GM21723 (cell line): ENCODE data around the gene TIGD7.
"Not testable (repeated sequence)": the region's sequence is repeated elsewhere in the genome, so short reads cannot be mapped to it uniquely, and the experiment has no call there.

Experiments used
- ATAC-seq: cut with Tn5 transposase; IDR thresholded peaks from one replicate; pipeline ENCODE4 v1.9.1; 2021; ENCODE audit warnings: mild to moderate bottlenecking, moderate library complexity; ENCODE audit not compliant: unreplicated experiment

Gene TIGD7

GRCh38 chr16:3282730-3283542, 22.3 kb downstream of the TIGD7 start, which contains the start of gene ZNF263:
ZNF263 (plus strand) TSS chr16:3283491; CDS start chr16:3283819, 328 bp downstream.
- peak; percentile 84 for ATAC-seq

GRCh38 chr16:3282103-3282729, 23.0 kb downstream of the TIGD7 start:
- peak; percentile 33 for ATAC-seq

DNA sequence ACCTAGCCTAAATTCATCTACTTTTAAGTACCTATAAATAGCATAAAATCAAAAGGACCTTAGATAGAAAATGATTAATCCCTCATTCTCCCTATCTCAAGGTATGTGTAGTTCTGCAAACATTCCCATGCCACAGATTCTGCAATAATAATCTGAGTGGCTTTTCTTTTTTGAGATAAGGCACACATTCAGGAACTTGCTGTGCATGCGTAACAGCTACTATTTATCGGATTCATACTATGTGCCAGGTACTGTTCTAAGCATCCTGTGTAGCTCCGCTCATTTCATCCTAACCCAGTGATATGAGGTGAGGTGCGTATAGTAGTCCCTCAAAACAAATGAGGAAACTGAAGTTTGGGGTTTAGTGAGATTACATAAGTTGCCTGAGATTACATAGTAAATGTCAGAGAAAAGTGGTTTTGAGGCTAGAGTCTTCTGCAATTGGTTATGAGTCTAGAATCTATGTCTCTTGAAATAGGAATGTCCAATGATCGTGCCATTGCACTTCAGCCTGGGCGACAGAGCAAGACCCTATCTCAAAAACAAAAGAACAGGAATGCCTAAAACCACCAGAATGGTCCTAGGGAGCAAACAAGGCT, 23.9 kb downstream of the TIGD7 start:
- no peak for ATAC-seq

GRCh38 chr16:3276679-3277078, 28.6 kb downstream of the TIGD7 start:
- ATAC-seq = no peak

GRCh38 chr16:3274947-3275346, 30.3 kb downstream of the TIGD7 start:
- ATAC-seq = no peak

GRCh38 chr16:3274490-3274889, 30.7 kb downstream of the TIGD7 start:
- ATAC-seq = no peak

GRCh38 chr16:3271281-3271680, 33.9 kb downstream of the TIGD7 start:
- ATAC-seq = not testable (repeated sequence)

DNA sequence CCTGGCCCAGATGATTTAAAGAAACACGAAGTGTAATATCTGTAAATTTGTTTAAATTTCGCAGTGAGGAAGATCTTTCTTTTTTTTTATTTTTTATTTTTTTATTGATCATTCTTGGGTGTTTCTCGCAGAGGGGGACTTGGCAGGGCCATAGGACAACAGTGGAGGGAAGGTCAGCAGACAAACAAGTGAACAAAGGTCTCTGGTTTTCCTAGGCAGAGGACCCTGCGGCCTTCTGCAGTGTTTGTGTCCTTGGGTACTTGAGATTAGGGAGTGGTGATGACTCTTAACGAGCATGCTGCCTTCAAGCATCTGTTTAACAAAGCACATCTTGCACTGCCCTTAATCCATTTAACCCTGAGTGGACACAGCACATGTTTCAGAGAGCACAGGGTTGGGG, 34.5 kb downstream of the TIGD7 start:
- ATAC-seq = not testable (repeated sequence)

DNA sequence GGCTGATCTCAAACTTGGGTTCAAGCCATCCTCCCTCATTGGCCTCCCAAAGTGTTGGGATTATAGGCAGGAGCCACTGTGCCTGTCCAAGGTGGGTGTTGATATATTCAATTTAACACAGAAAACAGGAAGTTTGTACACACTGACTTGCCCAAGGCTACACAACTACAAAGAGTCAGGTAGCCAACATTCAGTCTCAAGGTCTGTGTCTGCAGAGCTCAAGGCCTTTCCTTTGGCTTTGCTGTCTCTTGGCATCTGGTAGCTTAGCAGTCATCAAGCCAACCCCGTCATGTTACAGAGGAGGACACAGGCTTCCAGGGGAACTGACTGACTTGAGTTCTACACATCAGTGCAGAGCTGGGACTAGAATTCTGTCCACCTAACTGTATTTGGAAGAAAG, 36.9 kb downstream of the TIGD7 start:
- ATAC-seq = no peak

DNA sequence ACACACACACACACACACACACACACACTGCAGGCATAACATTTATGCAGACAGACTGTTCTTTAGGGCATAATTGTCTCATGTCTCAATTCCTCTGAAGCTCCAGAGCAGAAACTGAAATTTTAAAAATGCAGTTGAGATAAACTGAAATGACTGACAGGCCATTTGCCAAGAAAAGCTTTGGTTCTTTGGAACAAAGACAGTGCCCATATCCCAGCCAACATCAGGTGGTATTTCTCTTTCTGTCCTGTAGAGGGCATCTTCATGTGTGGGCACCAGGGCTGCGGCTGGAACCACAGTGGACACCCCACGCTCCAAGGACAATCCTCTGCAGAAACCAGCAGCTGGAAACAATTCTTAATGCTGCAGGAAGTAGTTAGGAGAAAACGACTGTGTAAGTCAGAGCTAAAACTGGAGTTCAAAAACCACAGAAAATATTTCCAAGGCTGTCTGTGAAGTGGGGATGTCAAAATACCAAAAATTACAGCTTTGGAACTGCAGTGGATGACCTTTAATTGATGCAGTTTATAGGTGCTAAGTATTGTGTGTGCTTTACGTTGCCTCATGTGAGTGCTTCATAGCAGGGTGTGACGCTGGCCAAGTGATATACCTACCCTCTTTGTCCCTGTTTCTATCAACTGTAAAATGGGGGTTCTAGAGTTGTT, 38.2 kb downstream of the TIGD7 start:
- no peak for ATAC-seq

DNA sequence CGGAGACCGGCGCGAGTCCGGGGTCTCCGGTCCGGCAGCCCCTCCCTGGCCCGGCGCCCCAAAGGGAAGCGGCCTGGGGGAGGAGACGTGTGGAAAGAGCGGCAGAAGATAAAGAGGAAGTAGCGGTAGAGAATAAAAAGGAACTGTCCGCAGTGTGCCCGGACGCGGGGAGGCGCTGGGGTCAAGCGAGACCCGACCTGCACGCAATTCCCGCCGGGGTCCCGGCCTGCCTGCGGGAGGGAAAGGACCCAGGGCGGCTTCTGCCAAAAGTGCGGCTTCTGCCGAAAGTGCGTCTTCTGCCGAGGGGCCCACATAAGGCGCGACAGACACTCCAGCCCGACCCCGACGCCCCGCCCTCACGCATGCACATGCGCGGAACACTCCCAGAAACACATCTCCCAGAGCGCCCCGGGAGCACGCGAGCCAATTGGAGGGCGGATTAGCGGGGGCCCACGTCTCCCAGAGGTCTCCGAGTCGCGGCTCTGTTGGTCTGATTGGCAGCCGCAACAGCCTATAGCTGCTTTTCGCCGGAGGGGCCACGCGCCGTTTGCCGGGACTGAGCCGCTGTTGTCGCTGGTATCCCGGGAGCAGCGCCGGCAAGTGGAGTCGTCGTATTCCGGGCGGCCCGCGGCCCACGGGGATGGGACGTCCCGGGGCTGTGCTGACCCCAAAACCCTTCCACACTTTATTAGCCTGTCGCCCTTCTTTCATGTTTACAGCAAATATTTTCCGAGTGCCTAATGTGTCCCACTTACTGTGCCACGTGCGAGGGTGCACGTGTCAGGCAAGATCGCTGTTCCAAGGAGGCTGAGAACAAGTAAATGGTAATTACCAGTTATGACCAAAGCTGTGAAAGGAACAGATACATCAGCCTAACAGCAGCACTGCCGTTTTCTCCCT, 40.8 kb downstream of the TIGD7 start:
- ATAC-seq = peak; percentile 88

- no peak for ATAC-seq
Measured at GRCh38 chr16:3262517-3262916, 42.7 kb downstream of the TIGD7 start.

DNA sequence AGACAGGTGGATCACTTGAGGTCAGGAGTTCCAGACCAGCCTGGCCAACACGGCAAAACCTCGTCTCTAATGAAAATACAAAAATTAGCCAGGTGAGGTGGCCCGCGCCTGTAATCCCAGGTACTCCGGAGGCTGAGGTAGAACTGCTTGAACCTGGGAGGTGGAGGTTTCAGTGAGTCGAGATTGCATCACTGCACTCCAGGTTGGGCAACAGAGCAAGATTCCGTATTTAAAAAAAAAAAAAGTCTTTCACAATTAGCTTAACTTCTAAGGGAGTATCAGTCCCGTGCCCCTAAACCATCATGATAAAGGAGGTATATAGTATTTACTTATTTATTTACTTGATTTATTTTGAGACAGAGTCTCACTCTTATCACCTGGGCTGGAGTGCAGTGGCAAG, 45.4 kb downstream of the TIGD7 start:
- no peak for ATAC-seq

GRCh38 chr16:3256866-3257465, 48.3 kb downstream of the TIGD7 start:
- ATAC-seq = no peak

DNA sequence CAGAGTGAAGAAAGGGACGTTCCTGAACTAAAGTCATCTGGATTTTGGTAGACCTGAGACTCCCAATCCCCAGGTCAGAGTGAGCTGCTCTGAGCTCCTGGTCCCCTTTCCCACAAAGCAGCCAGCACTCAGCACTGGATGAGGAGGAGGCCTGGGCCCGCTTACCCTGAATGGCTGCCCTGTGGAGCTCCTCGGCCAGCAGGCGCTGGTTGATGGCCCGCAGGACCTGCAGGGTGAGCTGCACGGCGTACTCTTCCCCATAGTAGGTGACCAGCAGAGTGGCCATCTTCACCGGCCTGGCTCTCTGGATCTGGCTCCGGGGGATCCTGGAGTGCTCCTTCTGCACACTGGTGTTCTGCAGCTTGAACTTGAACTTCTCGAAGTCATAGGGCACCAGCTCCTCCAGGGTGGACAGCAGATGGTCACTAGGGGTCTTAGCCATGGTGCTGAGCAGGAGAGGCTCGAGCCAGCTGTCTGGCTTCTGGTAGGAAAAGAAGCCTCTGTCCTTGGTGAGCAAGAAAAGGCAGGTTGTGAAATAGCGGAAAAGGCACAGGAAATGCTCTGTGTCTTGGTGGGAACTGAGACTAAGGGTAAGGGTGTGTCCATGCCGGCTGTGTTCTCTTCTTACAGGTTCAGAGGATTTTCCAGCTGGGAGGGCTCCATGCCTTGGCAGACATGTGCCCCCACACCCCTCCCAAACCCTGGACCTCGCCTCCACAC, 48.9 kb downstream of the TIGD7 start, which contains the start of gene MEFV:
Gene MEFV, minus strand, starts transcription at position 488 of the 720 bp plus-strand sequence. Its CDS starts 46 bp downstream, at position 442.
- no peak for ATAC-seq

DNA sequence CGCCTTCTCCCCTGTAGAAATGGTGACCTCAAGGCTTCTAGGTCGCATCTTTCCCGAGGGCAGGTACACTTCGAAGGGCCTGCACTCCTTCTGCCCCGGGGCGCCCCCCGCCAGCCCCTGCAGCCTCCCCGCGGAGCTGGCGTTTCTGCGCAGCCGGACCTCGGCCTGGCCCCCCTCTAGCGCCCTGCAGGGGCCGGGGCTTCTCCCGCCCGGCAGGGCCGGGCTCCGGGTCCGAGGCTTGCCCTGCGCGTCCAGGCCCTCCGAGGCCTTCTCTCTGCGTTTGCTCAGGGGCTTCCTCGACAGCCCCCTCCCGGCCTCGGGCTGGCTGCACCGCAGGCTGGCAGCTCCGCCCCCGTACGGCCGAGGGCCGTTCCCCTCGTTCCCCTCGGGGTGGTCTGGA, 50.9 kb downstream of the TIGD7 start:
- ATAC-seq = no peak

DNA sequence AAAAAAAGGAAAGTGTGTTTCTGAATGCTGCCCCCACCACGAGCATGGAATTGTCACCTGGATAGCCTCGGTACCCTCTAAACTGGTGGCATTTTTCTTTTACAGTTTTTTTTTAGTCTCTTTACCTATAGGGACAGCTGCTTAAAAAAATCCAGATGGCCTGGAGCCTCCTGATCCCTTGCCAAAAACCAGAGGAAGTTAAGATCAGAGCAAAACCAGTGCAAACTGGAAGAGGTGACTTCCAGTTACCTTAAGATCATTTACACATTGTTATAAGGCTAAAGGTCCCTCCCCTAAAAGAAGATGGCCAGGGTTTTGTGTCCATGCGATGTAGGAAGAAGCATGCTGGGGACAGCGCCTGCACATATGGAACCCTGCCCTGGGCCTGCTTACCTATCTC, 52.3 kb downstream of the TIGD7 start:
- no peak for ATAC-seq

GRCh38 chr16:3249451-3249850, 55.8 kb downstream of the TIGD7 start:
- no peak for ATAC-seq

DNA sequence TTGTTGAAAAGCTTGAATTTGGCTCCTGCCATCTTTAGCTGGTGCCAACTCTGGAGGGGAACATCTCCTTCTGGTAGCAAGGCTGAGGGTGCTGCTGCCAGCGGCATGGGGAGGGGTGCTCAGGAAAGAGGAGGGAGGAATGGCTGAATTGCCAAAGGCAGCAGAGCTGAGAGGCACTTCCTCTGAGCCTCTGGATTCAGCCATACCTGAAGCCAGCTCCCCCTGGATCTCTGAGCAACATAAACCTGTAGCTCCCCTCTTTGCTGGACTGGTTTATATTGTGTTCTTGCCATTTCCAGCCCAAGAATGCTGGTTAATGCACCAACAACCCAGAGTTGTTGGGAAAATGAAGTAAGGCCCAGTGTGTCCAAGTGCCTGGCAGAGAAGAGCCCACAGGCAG, 56.2 kb downstream of the TIGD7 start:
- no peak for ATAC-seq
